ENCODE measurements around the gene NMU.
"Not testable (repeated sequence)": the region's sequence is repeated elsewhere in the genome, so short reads cannot be mapped to it uniquely, and the experiment has no call there.

The NMU gene

DNA sequence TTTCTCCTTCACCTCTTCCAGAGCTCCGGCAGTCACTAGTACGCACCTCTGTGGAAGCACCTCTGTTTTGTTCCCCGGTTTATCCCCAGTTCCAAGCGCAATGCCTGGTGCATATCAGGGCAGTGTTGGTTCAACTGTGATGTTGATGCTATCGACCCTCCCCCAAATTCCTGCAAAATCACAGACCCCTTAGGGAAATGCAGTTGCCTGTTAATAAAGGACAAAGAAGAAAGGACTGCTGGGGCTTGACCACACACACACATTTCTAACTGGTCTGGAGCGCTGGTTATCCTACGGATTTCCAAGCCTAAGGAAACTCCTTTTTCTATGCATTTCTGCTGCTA lies 530 bp upstream of the NMU start:
- no peak overlapping the region for H3K4me3 ChIP-seq (ENCODE audit: low read depth, low read length)
- no peak for DNase-seq (ENCODE audit: low read depth)
- TF ChIP-seq POLR2A (IDR thresholded peaks at IDR 0.05; ENCODE audit: extremely low read depth, insufficient read length) (no peak), CTCF (IDR thresholded peaks at IDR 0.05; ENCODE audit: low read depth, low read length) (no peak), MYC (IDR thresholded peaks at IDR 0.05; ENCODE audit: low read depth, low read length) (no peak)
- TF ChIP-seq, protein P1, sequence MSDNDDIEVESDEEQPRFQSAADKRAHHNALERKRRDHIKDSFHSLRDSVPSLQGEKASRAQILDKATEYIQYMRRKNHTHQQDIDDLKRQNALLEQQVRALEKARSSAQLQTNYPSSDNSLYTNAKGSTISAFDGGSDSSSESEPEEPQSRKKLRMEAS (IDR thresholded peaks at IDR 0.05; ENCODE audit: low read depth, low read length), result no peak

DNA sequence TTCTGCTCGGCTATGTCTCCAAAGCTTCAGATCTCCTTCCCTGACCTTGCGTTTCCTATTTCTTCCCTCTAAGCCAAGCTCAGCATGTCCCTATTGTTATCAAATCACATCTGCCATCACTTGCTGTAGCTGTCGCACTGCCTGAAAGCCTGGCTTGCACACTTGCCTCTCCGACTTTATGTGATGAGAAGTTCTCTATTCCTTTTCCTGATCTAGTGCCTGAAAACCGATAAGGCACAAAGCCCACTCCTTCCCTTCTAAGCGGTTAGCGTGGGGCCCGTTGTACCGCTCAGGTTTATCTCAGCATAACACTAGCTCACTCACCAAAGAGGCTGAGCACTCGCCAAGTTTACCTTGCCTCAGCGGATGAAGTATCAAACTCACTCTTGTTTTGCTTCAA lies 816 bp downstream of the NMU start:
- no peak overlapping the region for H3K4me3 ChIP-seq (ENCODE audit: low read depth, low read length)
- TF ChIP-seq MYC (IDR thresholded peaks at IDR 0.05; ENCODE audit: low read depth, low read length), result no peak
- TF ChIP-seq CTCF (IDR thresholded peaks at IDR 0.05; ENCODE audit: low read depth, low read length), result no peak
- no peak for TF ChIP-seq POLR2A (IDR thresholded peaks at IDR 0.05; ENCODE audit: extremely low read depth, insufficient read length)
- TF ChIP-seq, protein P1 (IDR thresholded peaks at IDR 0.05; ENCODE audit: low read depth, low read length), result no peak
- no peak for DNase-seq (ENCODE audit: low read depth)

- TF ChIP-seq CTCF (IDR thresholded peaks at IDR 0.05; ENCODE audit: low read depth, low read length), result no peak
- no peak for TF ChIP-seq POLR2A (IDR thresholded peaks at IDR 0.05; ENCODE audit: extremely low read depth, insufficient read length)
- TF ChIP-seq, protein P1 (IDR thresholded peaks at IDR 0.05; ENCODE audit: low read depth, low read length), result no peak
- TF ChIP-seq MYC (IDR thresholded peaks at IDR 0.05; ENCODE audit: low read depth, low read length), result no peak
- no peak for DNase-seq (ENCODE audit: low read depth)
- no peak overlapping the region for H3K4me3 ChIP-seq (ENCODE audit: low read depth, low read length)
Measured at GRCh38 chr4:55634417-55635128, 1.5 kb downstream of the NMU start.

DNA sequence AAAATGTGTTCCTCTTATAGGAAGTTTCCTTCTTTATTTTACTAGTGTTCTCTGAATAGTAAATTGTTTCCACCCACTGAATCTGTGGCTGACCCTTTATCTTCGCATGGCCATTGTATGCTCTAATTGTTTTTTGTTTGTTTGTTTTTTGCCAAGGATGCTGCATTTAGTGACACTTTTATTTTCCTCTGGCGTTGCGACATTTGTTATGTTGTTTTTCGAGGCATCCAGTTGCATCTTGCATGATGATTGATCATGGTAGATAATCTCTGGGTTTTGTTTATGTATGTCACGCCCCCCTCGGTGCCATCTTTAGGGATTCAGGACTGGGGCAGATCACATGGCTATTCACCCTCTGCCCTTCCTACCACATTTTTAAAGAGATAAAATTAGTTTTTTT lies 2.2 kb downstream of the NMU start:
- no peak overlapping the region for H3K4me3 ChIP-seq (ENCODE audit: low read depth, low read length)
- no peak for TF ChIP-seq MYC (IDR thresholded peaks at IDR 0.05; ENCODE audit: low read depth, low read length)
- TF ChIP-seq, protein P1 (IDR thresholded peaks at IDR 0.05; ENCODE audit: low read depth, low read length), result no peak
- no peak for TF ChIP-seq CTCF (IDR thresholded peaks at IDR 0.05; ENCODE audit: low read depth, low read length)
- no peak for TF ChIP-seq POLR2A (IDR thresholded peaks at IDR 0.05; ENCODE audit: extremely low read depth, insufficient read length)
- DNase-seq (ENCODE audit: low read depth), result no peak

- DNase-seq (ENCODE audit: low read depth), result no peak
- TF ChIP-seq MYC (IDR thresholded peaks at IDR 0.05; ENCODE audit: low read depth, low read length), result no peak
- TF ChIP-seq, protein P1 (IDR thresholded peaks at IDR 0.05; ENCODE audit: low read depth, low read length), result no peak
- TF ChIP-seq CTCF (IDR thresholded peaks at IDR 0.05; ENCODE audit: low read depth, low read length), result no peak
- TF ChIP-seq POLR2A (IDR thresholded peaks at IDR 0.05; ENCODE audit: extremely low read depth, insufficient read length), result no peak
- H3K4me3 ChIP-seq (ENCODE audit: low read depth, low read length), result no peak overlapping the region
Measured at GRCh38 chr4:55625835-55626234, 10.3 kb downstream of the NMU start.

- not testable (repeated sequence) for H3K4me3 ChIP-seq (ENCODE audit: low read depth, low read length); DNase-seq (ENCODE audit: low read depth)
Measured at GRCh38 chr4:55624063-55624462, 12.0 kb downstream of the NMU start.

Measured in NB4 (cell line).